K562 (cell line): ENCODE measurements around the gene FCHSD1. TPM values are rescaled to one million over a fixed set of nuclear protein-coding genes. Genes with fewer than 3 reads are reported as not detected.

Experiments used
- ARID2 ChIP-seq: fragments of 450-650 bp; IDR thresholded peaks from 2 replicates; pipeline ENCODE4 v1.6.1; 2017; ENCODE audit warnings: antibody characterized with exemption, mild to moderate bottlenecking
- ASH1L ChIP-seq: fragments of 450-650 bp; IDR thresholded peaks from 2 replicates; pipeline ENCODE4 v1.6.1; 2018; ENCODE audit warnings: borderline replicate concordance, mild to moderate bottlenecking, low read depth; ENCODE audit not compliant: partially characterized antibody
- ATF6 ChIP-seq: sonication (generic); formaldehyde crosslinking; IDR thresholded peaks from 2 replicates; pipeline ENCODE4 v1.4.0; 2020; ENCODE audit warnings: mild to moderate bottlenecking, missing genetic modification reagents
- CAMTA2 ChIP-seq: fragments of 250-450 bp; sonication (Bioruptor Pico); conservative IDR thresholded peaks from 2 replicates; pipeline ENCODE4 v1.5.1; 2022
- CBX5 ChIP-seq: IDR thresholded peaks from 2 replicates; pipeline ENCODE4 v1.6.1; 2014; ENCODE audit warnings: low read depth, borderline replicate concordance
- CREBBP ChIP-seq: IDR thresholded peaks from one replicate; pipeline ENCODE4 v1.6.1; 2012; ENCODE audit warnings: low read depth, mild to moderate bottlenecking, control low read depth, inconsistent platforms, low read length
- DLX4 ChIP-seq: fragments of 250-450 bp; sonication (Bioruptor Pico); IDR thresholded peaks from 2 replicates; pipeline ENCODE4 v1.6.1; 2021; ENCODE audit warnings: mild to moderate bottlenecking
- EP300 ChIP-seq: IDR thresholded peaks from 2 replicates; pipeline ENCODE4 v1.6.1; 2012; ENCODE audit warnings: low read length, improper control_type of control experiment
- EP400 ChIP-seq: fragments of 450-650 bp; IDR thresholded peaks from 2 replicates; pipeline ENCODE4 v1.6.1; 2017; ENCODE audit warnings: antibody characterized with exemption, mild to moderate bottlenecking, moderate library complexity
- HDGF ChIP-seq: fragments of 450-650 bp; IDR thresholded peaks from 2 replicates; pipeline ENCODE4 v1.6.1; 2016
- MAFG ChIP-seq: fragments of 450-650 bp; conservative IDR thresholded peaks from 2 replicates; pipeline ENCODE4 v1.6.1; 2016; ENCODE audit warnings: missing genetic modification characterization, missing compliant biosample characterization
- MTA3 ChIP-seq: fragments of 450-650 bp; formaldehyde crosslinking; IDR thresholded peaks from 2 replicates; pipeline ENCODE4 v1.6.1; 2017; ENCODE audit warnings: mild to moderate bottlenecking, borderline replicate concordance
- NCOR1 ChIP-seq: fragments of 450-650 bp; IDR thresholded peaks from 2 replicates; pipeline ENCODE4 v1.6.1; 2016; ENCODE audit warnings: mild to moderate bottlenecking, moderate library complexity
- PML ChIP-seq: IDR thresholded peaks from 2 replicates; pipeline ENCODE4 v1.6.1; 2012; ENCODE audit warnings: low read length, inconsistent platforms
- POLR2AphosphoS2 ChIP-seq: IDR thresholded peaks from 2 replicates; pipeline ENCODE4 v1.6.1; 2012; ENCODE audit warnings: low read length, improper control_type of control experiment
- RB1 ChIP-seq: fragments of 450-650 bp; IDR thresholded peaks from 2 replicates; pipeline ENCODE4 v1.6.1; 2017; ENCODE audit warnings: low read depth, mild to moderate bottlenecking
- RBM17 ChIP-seq: fragments of 200-400 bp; formaldehyde crosslinking; IDR thresholded peaks from 2 replicates; pipeline ENCODE4 v1.6.1; 2017; ENCODE audit warnings: low read depth, mild to moderate bottlenecking, low read length, borderline replicate concordance
- SAFB2 ChIP-seq: fragments of 200-400 bp; formaldehyde crosslinking; IDR thresholded peaks from 2 replicates; pipeline ENCODE4 v1.6.1; 2018; ENCODE audit warnings: borderline replicate concordance, low read length, low read depth, moderate library complexity; ENCODE audit not compliant: severe bottlenecking
- SAP30 ChIP-seq: fragments of 200-600 bp; sonication (generic); IDR thresholded peaks from 2 replicates; pipeline ENCODE4 v1.6.1; 2012; ENCODE audit warnings: borderline replicate concordance, low read depth, mild to moderate bottlenecking, moderate library complexity, low read length, control low read depth, inconsistent platforms; ENCODE audit not compliant: insufficient read depth, poor library complexity, severe bottlenecking
- SMAD2 ChIP-seq: fragments of 150-350 bp; IDR thresholded peaks from 2 replicates; pipeline ENCODE4 v1.6.1; 2014; ENCODE audit warnings: low read depth, mild to moderate bottlenecking, low read length
- SNAPC5 ChIP-seq: fragments of 250-450 bp; sonication (Bioruptor Pico); IDR thresholded peaks from 2 replicates; pipeline ENCODE4 v1.8.0; 2021; ENCODE audit warnings: moderate library complexity, mild to moderate bottlenecking, inconsistent platforms
- YBX1 ChIP-seq: fragments of 450-650 bp; IDR thresholded peaks from 2 replicates; pipeline ENCODE4 v1.7.1; 2016; ENCODE audit warnings: mild to moderate bottlenecking
- ZBTB26 ChIP-seq: fragments of 450-650 bp; formaldehyde crosslinking; IDR thresholded peaks from 2 replicates; pipeline ENCODE4 v1.4.0; 2022; ENCODE audit warnings: missing genetic modification characterization
- ZNF354B ChIP-seq: fragments of 250-450 bp; sonication (Bioruptor Pico); IDR thresholded peaks from 2 replicates; pipeline ENCODE4 v1.4.0; 2020
- ZNF431 ChIP-seq: sonication (generic); formaldehyde crosslinking; IDR thresholded peaks from 2 replicates; pipeline ENCODE4 v1.8.0; 2022; ENCODE audit warnings: mild to moderate bottlenecking, missing genetic modification reagents
- ZNF57 ChIP-seq: fragments of 450-650 bp; formaldehyde crosslinking; IDR thresholded peaks from 2 replicates; pipeline ENCODE4 v1.4.0; 2020; ENCODE audit warnings: mild to moderate bottlenecking, moderate library complexity
- ZNF589 ChIP-seq: fragments of 200-800 bp; sonication (Bioruptor generic); IDR thresholded peaks from 2 replicates; pipeline ENCODE4 v1.6.1; 2016; ENCODE audit warnings: low read depth, missing genetic modification characterization, missing compliant biosample characterization
- polyA plus RNA-seq, 8 experiments: library from polyadenylated mRNA; depleted of rRNA in 4 of 8; stranded (reverse) in 5 of 8; unstranded in 3 of 8; fragments of >200 nt; fragmentation: Nextera tagmentation in 2 of 8; fragmentation: Illumina TruSeq in 1 of 8; extraction: Ambion mirVana in 2 of 8; extraction: Trizol in 1 of 8; gene quantifications; 2 replicates each; pipeline versions ENCODE4 v1.2.1 to v1.2.3, GENCODE V29; 2011 to 2014; ENCODE audit warnings: inconsistent platforms in 1 of 8, missing spikeins in 1 of 8
- total RNA-seq, 7 experiments: library from RNA; depleted of rRNA in 6 of 7; stranded (reverse); fragments of >200 nt in 6 of 7; fragmentation: Illumina TruSeq in 2 of 7; extraction: Trizol in 2 of 7; gene quantifications; 2 replicates each; pipeline versions ENCODE4 v1.2.1 to v1.2.3, GENCODE V29; 2011 to 2021; ENCODE audit warnings: low replicate concordance in 1 of 7

FCHSD1 gene
- total and polyA plus RNA-seq, 9 of the 15 experiments (the other 6 are each of a cell fraction or from before 2014, with no cell fraction given), result 0.35 to 37.5 (median 13.6) TPM

GRCh38 chr5:141681695-141682641 lies 30.8 kb upstream of the FCHSD1 start, which contains the start of gene ARAP3 (continued):
- TF ChIP-seq YBX1, result no peak
- no peak for TF ChIP-seq SMAD2
- no peak for TF ChIP-seq SNAPC5 (CRISPR knock-in tag)
- TF ChIP-seq DLX4 (CRISPR knock-in tag), result no peak
- no peak for TF ChIP-seq POLR2AphosphoS2
- TF ChIP-seq CBX5, result no peak
- no peak for TF ChIP-seq CAMTA2 (CRISPR knock-in tag)
- peak; percentile 57 for TF ChIP-seq EP300
- TF ChIP-seq EP400, result 0 out of 2 replicates have a peak, but pooled peaks have one; percentile 7
- TF ChIP-seq RBM17, result no peak
- no peak for TF ChIP-seq ASH1L
- TF ChIP-seq ZNF589 (CRISPR knock-in tag), result no peak; the same call in 1 of the 2 replicates
- no peak for TF ChIP-seq PML
- TF ChIP-seq RB1, result no peak
- TF ChIP-seq MAFG (tag), result no peak
- TF ChIP-seq HDGF, result no peak
- TF ChIP-seq NCOR1, result peak; percentile 65
- no peak for TF ChIP-seq CREBBP
- no peak for TF ChIP-seq ZBTB26 (CRISPR knock-in tag)
- no peak for TF ChIP-seq ZNF354B (CRISPR knock-in tag)
- TF ChIP-seq SAFB2, result no peak
- TF ChIP-seq ARID2, result no peak
- peak; percentile 55 for TF ChIP-seq MTA3
- TF ChIP-seq ZNF57 (CRISPR knock-in tag), result no peak
- 0 out of 2 replicates have a peak, but pooled peaks have one; percentile 58 for TF ChIP-seq ATF6 (CRISPR knock-in tag)
- no peak for TF ChIP-seq ZNF431
- TF ChIP-seq SAP30, result no peak
